Thyroid gland (tissue), 4 donors: ENCODE measurements around the gene SOX4. TPM values are rescaled to one million over a fixed set of nuclear protein-coding genes. Genes with fewer than 3 reads are reported as not detected.

Experiments
- DNase-seq, 2 donors: peaks; one replicate each; pipeline ENCODE4 v3.0.0-alpha.2; 2019
- H3K27ac ChIP-seq, 3 donors: fragments of 200-600 bp; sonication (generic); 1 replicate in 2 of 3; 2 replicates in 1 of 3; pipeline ENCODE4 v1.5.1; 2016 to 2019; ENCODE audit warnings: mild to moderate bottlenecking in 1 of 3, moderate library complexity in 1 of 3
- H3K27me3 ChIP-seq: fragments of 200-600 bp; sonication (generic); one replicate; pipeline ENCODE4 v1.5.1; 2019
- H3K36me3 ChIP-seq, 2 donors: fragments of 200-600 bp; sonication (generic); one replicate each; pipeline ENCODE4 v1.5.1; 2016 to 2019
- H3K4me1 ChIP-seq, 2 donors: fragments of 200-600 bp; sonication (generic); one replicate each; pipeline ENCODE4 v1.5.1; 2017 to 2019
- H3K4me3 ChIP-seq, 3 donors: fragments of 200-600 bp; sonication (generic); replicated peaks in 1 of 3; 1 replicate in 2 of 3; 2 replicates in 1 of 3; pipeline ENCODE4 v1.5.1; 2016; ENCODE audit warnings: mild to moderate bottlenecking in 1 of 3
- H3K9me3 ChIP-seq: fragments of 200-600 bp; sonication (generic); one replicate; pipeline ENCODE4 v1.5.1; 2017
- POLR2A ChIP-seq, 2 donors: fragments of 450-650 bp; IDR thresholded peaks; one replicate each; pipeline ENCODE4 v1.6.1; 2017; ENCODE audit warnings: antibody characterized with exemption in 2 of 2, mild to moderate bottlenecking in 2 of 2, moderate library complexity in 1 of 2
- WGBS, 2 donors: methylation state at CpG; one replicate each; pipeline ENCODE4 v1.1.5; 2017; 5-methylcytosine and 5-hydroxymethylcytosine counted together
- intact Hi-C: fragments of 100-400 bp; cut with DNase I; formaldehyde crosslinking; loops from one replicate; pipeline ENCODE4 v1.15.1; 2023
- total RNA-seq, 4 donors: library from RNA; depleted of rRNA; stranded (reverse); fragments of >200 nt; gene quantifications; one replicate each; pipeline ENCODE4 v1.2.3, GENCODE V29; 2016
- TF ChIP-seq, protein P1 (sequence below), 6 experiments: fragments of 200-600 bp in 3 of 6; fragments of 450-650 bp in 3 of 6; sonication (generic) in 3 of 6; IDR thresholded peaks; one replicate each; pipeline ENCODE4 v1.5.1; 2016 to 2019; ENCODE audit warnings: antibody characterized with exemption in 6 of 6, mild to moderate bottlenecking in 2 of 6, inconsistent platforms in 1 of 6, moderate library complexity in 1 of 6

SOX4 gene
- total RNA-seq, 4 donors from 2014 or later = 10.8 to 20.7 (median 14.7) TPM

DNA sequence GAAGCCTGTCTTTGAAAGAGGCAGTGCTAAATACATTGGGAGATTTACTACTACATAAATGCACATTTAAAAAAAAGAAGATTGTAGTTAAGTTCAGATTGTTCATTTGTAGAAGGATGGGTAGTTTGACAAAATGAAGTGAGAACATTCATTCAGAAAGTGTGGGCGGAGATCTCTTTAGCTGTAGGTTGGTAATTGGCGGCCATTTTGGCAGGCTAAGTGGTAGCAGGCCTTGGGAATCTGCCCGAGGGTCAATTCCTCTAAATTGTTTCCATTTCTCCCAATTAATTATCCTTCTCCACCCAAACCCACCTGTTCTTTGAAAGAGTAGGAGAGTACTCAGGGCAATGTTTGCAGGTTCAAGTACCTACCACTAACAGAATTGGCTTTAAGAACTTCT, 17.9 kb downstream of the SOX4 start:
- WGBS, 2 donors = 89 to 90% methylated on average over 3 of the region's 3 CpGs
- no peak for TF ChIP-seq POLR2A (IDR thresholded peaks at IDR 0.05)
- TF ChIP-seq, protein P1, sequence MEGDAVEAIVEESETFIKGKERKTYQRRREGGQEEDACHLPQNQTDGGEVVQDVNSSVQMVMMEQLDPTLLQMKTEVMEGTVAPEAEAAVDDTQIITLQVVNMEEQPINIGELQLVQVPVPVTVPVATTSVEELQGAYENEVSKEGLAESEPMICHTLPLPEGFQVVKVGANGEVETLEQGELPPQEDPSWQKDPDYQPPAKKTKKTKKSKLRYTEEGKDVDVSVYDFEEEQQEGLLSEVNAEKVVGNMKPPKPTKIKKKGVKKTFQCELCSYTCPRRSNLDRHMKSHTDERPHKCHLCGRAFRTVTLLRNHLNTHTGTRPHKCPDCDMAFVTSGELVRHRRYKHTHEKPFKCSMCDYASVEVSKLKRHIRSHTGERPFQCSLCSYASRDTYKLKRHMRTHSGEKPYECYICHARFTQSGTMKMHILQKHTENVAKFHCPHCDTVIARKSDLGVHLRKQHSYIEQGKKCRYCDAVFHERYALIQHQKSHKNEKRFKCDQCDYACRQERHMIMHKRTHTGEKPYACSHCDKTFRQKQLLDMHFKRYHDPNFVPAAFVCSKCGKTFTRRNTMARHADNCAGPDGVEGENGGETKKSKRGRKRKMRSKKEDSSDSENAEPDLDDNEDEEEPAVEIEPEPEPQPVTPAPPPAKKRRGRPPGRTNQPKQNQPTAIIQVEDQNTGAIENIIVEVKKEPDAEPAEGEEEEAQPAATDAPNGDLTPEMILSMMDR (IDR thresholded peaks at IDR 0.05) = no peak
- intact Hi-C loops = no loop called here

DNA sequence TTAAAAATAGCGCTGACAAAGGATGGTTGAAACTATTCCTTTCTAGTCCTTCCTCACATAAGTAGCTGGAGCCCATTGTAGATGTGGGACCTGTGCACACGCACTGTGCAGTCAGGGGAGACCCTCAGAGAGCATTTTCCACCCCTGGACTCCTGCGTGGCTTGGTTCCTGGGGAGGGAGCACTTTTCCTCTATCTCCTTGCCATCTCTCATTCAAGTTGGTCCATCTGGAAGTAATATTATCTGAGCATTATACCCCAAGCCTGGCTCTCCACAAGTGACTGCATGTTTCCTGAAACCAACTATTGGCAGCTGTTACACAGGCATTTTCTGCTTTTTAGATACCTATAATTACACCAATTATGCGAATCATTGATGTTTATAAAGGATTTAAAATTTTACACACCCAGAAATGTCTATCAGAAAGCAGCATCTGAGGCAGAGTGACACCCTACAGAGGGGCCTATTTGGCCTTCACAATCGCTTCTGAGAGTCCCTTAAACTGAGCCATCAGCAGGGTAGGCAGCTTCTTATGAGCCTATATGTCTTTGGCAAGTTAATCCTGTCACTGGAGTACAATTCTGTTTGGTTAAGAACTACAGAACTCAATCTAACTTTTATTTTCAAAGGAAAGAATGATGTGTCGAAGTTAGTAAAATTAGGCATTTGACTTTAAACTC, 18.7 kb downstream of the SOX4 start:
- 95 to 97% methylated on average over 6 of the region's 6 CpGs for WGBS, 2 donors
- H3K36me3 ChIP-seq = no peaks in the 10 kb centered on the region
- DNase-seq = no peak
- no peaks in the 10 kb centered on the region for H3K4me1 ChIP-seq
- TF ChIP-seq, protein P1 (IDR thresholded peaks at IDR 0.05) = no peak
- H3K9me3 ChIP-seq = no peaks in the 10 kb centered on the region
- H3K27ac ChIP-seq = no peak overlapping the region
- no peak overlapping the region for H3K4me3 ChIP-seq
- no peaks in the 10 kb centered on the region for H3K27me3 ChIP-seq
- intact Hi-C loops = no loop called here

More for the DNA sequence above, 17.9 kb downstream of the SOX4 start:
- DNase-seq = no peak
- no peaks in the 10 kb centered on the region for H3K27me3 ChIP-seq
- H3K4me1 ChIP-seq = no peaks in the 10 kb centered on the region
- no peaks in the 10 kb centered on the region for H3K36me3 ChIP-seq
- no peaks in the 10 kb centered on the region for H3K9me3 ChIP-seq
- no peak overlapping the region for H3K27ac ChIP-seq
- no peak overlapping the region for H3K4me3 ChIP-seq

DNA sequence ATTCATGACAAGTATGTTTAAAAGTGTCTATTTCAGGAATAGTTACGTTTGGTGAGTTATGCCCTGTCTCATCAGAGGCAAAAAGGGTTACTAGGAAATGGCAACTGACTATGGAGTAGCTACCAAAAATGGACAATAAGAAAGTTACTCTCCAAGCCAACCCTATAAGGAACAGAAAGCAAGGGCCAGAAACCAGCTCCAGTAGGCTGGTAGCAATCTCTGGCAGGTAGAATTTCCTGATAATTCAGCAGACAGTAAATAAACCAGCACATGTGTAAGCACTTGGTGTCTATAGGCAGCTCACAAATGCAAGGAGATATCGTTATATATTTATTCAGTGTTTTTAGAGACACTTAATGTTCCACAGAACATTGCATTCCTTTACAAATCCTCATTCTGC, 20.3 kb downstream of the SOX4 start:
- Histone ChIP-seq H3K36me3 (no peaks in the 10 kb centered on the region), H3K27me3 (no peaks in the 10 kb centered on the region), H3K27ac (no peak overlapping the region), H3K9me3 (no peaks in the 10 kb centered on the region), H3K4me3 (no peak overlapping the region), H3K4me1 (no peaks in the 10 kb centered on the region)
- DNase-seq = no peak
- intact Hi-C loops = no loop called here
- 76 to 90% methylated on average over 2 of the region's 2 CpGs for WGBS, 2 donors
- TF ChIP-seq, protein P1 (IDR thresholded peaks at IDR 0.05) = no peak
- TF ChIP-seq POLR2A (IDR thresholded peaks at IDR 0.05) = no peak

DNA sequence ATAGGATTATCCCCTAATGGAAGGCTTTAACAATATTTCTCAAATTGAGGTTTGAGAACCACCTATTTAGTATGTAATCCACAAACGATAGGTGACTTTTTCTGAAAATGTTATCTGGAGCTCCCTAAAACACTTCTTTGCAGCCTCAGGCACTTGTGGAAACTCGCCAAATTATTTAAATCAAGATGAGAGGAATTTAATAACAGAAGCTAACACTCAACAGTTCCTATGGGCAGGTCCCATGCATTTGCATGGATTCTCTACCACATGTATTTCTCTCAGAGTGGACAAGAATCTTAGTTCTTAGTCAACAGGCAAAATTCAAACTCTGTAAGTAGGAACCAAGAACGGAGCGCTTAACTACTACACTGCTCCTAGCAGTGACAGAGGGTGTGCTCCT, 20.7 kb downstream of the SOX4 start:
- Histone ChIP-seq H3K4me3 (no peak overlapping the region), H3K9me3 (no peaks in the 10 kb centered on the region), H3K27me3 (no peaks in the 10 kb centered on the region), H3K4me1 (no peaks in the 10 kb centered on the region), H3K36me3 (no peaks in the 10 kb centered on the region), H3K27ac (no peak overlapping the region)
- no peak for DNase-seq
- 94 to 95% methylated on average over 4 of the region's 4 CpGs for WGBS, 2 donors
- TF ChIP-seq, protein P1 (IDR thresholded peaks at IDR 0.05) = no peak
- no peak for TF ChIP-seq POLR2A (IDR thresholded peaks at IDR 0.05)
- intact Hi-C loops = no loop called here

DNA sequence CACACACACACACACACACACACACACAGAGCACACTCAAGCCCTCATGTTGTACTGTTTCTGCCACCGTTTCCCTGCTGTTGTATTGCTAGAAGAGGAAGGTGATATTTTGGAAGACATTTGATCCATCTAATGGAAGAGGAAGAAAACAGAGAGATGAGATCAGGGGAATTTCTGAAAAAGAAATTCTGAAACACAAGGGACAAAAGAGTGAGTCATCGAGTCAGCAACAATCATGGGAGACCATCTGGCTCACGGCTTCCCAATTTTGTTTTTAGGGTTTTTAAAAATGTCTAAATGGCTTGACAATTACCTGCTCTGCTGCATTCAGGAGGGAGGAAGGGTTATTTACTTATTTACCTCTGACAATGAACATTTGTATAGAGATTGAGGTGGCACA, 22.0 kb downstream of the SOX4 start:
- TF ChIP-seq, protein P1 (IDR thresholded peaks at IDR 0.05) = no peak
- TF ChIP-seq POLR2A (IDR thresholded peaks at IDR 0.05) = no peak
- WGBS, 2 donors = 50 to 52% methylated on average over 3 of the region's 3 CpGs
- no peaks in the 10 kb centered on the region for H3K27me3 ChIP-seq
- H3K9me3 ChIP-seq = no peaks in the 10 kb centered on the region
- intact Hi-C loops = no loop called here
- H3K27ac ChIP-seq = no peak overlapping the region
- H3K36me3 ChIP-seq = no peaks in the 10 kb centered on the region
- H3K4me3 ChIP-seq = no peak overlapping the region
- no peaks in the 10 kb centered on the region for H3K4me1 ChIP-seq
- DNase-seq = no peak
